IMR-90 (cell line): ENCODE results near the gene SEC23A. TPM values are rescaled to one million over a fixed set of nuclear protein-coding genes. Genes with fewer than 3 reads are reported as not detected.

Experiments used
- ELK1 ChIP-seq: fragments of 150-350 bp; IDR thresholded peaks from 2 replicates; pipeline ENCODE4 v1.6.1; 2016; ENCODE audit warnings: low read depth, mild to moderate bottlenecking, low read length, moderate library complexity, borderline replicate concordance
- polyA plus RNA-seq, 3 experiments: library from polyadenylated mRNA; depleted of rRNA; stranded (reverse); fragments of >200 nt; gene quantifications; 2 replicates each; pipeline ENCODE4 v1.2.3, GENCODE V29; 2012; ENCODE audit warnings: low replicate concordance in 1 of 3
- total RNA-seq: library from RNA; depleted of rRNA; stranded (reverse); fragments of >200 nt; gene quantifications from 2 replicates; pipeline ENCODE4 v1.2.3, GENCODE V29; 2012

Gene SEC23A
- total and polyA plus RNA-seq, 2 of the 4 experiments (the other 2 are of a cell fraction): 141 to 609 TPM

GRCh38 chr14:39006721-39007410 lies 96.2 kb downstream of the SEC23A start (continued):
- TF ChIP-seq ELK1: no peak
